ENCODE results near the gene RBL2.
A peak's percentile ranks its signal among the peaks of the same experiment; 100 is the strongest.

Gene RBL2

GRCh38 chr16:53476867-53477266 lies 42.6 kb downstream of the RBL2 start:
- Mint-ChIP-seq H3K27ac (peak overlapping the region; percentile 81 to 84), H3K36me3 (ENCODE audit: insufficient read depth) (peaks cover 95% of the 10 kb centered on the region), H3K4me1 (ENCODE audit: low read depth in 2 of 2) (peaks cover 29 to 42% of the 10 kb centered on the region in 2 donors), H3K27me3 (no peaks in the 10 kb centered on the region), H3K4me3 (peak overlapping the region in 1 of 2 donors; percentile 14), H3K9me3 (no peaks in the 10 kb centered on the region)
- DNase-seq, result no peak
- ATAC-seq (replicated peaks), result no peak

GRCh38 chr16:53478965-53479364 lies 44.7 kb downstream of the RBL2 start:
- ATAC-seq (replicated peaks) (no peak), DNase-seq (no peak)
- Mint-ChIP-seq H3K27ac (peak overlapping the region in 1 of 2 donors; percentile 76), H3K4me3 (no peak overlapping the region), H3K27me3 (no peaks in the 10 kb centered on the region), H3K9me3 (no peaks in the 10 kb centered on the region), H3K4me1 (ENCODE audit: low read depth in 2 of 2) (peaks cover 28 to 36% of the 10 kb centered on the region in 2 donors), H3K36me3 (ENCODE audit: insufficient read depth) (peaks cover 95% of the 10 kb centered on the region)

GRCh38 chr16:53480394-53480793 lies 46.1 kb downstream of the RBL2 start:
- Mint-ChIP-seq H3K4me3 (no peak overlapping the region), H3K27me3 (no peaks in the 10 kb centered on the region), H3K4me1 (ENCODE audit: low read depth in 2 of 2) (peaks cover 23 to 29% of the 10 kb centered on the region in 2 donors), H3K9me3 (no peaks in the 10 kb centered on the region), H3K27ac (peak overlapping the region; percentile 46 to 76), H3K36me3 (ENCODE audit: insufficient read depth) (peaks cover 96% of the 10 kb centered on the region)
- ATAC-seq (replicated peaks), result no peak
- DNase-seq, result no peak

GRCh38 chr16:53482123-53482522 lies 47.9 kb downstream of the RBL2 start:
- H3K4me1 Mint-ChIP-seq (ENCODE audit: low read depth in 2 of 2), result peaks cover 13 to 20% of the 10 kb centered on the region in 2 donors
- no peak for ATAC-seq (replicated peaks)
- no peak for DNase-seq
- H3K36me3 Mint-ChIP-seq (ENCODE audit: insufficient read depth), result peaks cover 97% of the 10 kb centered on the region
- no peak overlapping the region for H3K4me3 Mint-ChIP-seq
- no peaks in the 10 kb centered on the region for H3K9me3 Mint-ChIP-seq
- H3K27ac Mint-ChIP-seq, result peak overlapping the region; percentile 28 to 47
- H3K27me3 Mint-ChIP-seq, result no peaks in the 10 kb centered on the region

- Mint-ChIP-seq H3K4me1 (ENCODE audit: low read depth in 2 of 2) (peaks cover 11 to 22% of the 10 kb centered on the region in 2 donors), H3K4me3 (no peak overlapping the region), H3K27ac (peak overlapping the region in 1 of 2 donors; percentile 4), H3K9me3 (no peaks in the 10 kb centered on the region), H3K27me3 (no peaks in the 10 kb centered on the region), H3K36me3 (ENCODE audit: insufficient read depth) (peaks cover 97% of the 10 kb centered on the region)
- DNase-seq (no peak), ATAC-seq (replicated peaks) (no peak)
Measured at GRCh38 chr16:53484542-53484941, 50.3 kb downstream of the RBL2 start.

GRCh38 chr16:53486230-53486629 lies 52.0 kb downstream of the RBL2 start:
- peaks cover 5 to 32% of the 10 kb centered on the region in 2 donors for H3K4me1 Mint-ChIP-seq (ENCODE audit: low read depth in 2 of 2)
- no peak for ATAC-seq (replicated peaks)
- no peak overlapping the region for H3K4me3 Mint-ChIP-seq
- H3K9me3 Mint-ChIP-seq, result no peaks in the 10 kb centered on the region
- H3K27me3 Mint-ChIP-seq, result no peaks in the 10 kb centered on the region
- peak overlapping the region in 1 of 2 donors; percentile 67 for H3K27ac Mint-ChIP-seq
- DNase-seq, result no peak
- H3K36me3 Mint-ChIP-seq (ENCODE audit: insufficient read depth), result peaks cover 96% of the 10 kb centered on the region

- ATAC-seq (replicated peaks) (no peak), DNase-seq (no peak)
- Mint-ChIP-seq H3K9me3 (no peaks in the 10 kb centered on the region), H3K4me1 (ENCODE audit: low read depth in 2 of 2) (peaks cover 6 to 30% of the 10 kb centered on the region in 2 donors), H3K27ac (peak overlapping the region; percentile 32 to 46), H3K27me3 (no peaks in the 10 kb centered on the region), H3K4me3 (no peak overlapping the region), H3K36me3 (ENCODE audit: insufficient read depth) (peaks cover 91% of the 10 kb centered on the region)
Measured at GRCh38 chr16:53489755-53490154, 55.5 kb downstream of the RBL2 start.

GRCh38 chr16:53492503-53492902 lies 58.2 kb downstream of the RBL2 start:
- peaks cover 12 to 40% of the 10 kb centered on the region in 2 donors for H3K4me1 Mint-ChIP-seq (ENCODE audit: low read depth in 2 of 2)
- no peak for ATAC-seq (replicated peaks)
- no peaks in the 10 kb centered on the region for H3K27me3 Mint-ChIP-seq
- no peak for DNase-seq
- H3K4me3 Mint-ChIP-seq, result no peak overlapping the region
- peaks cover 91% of the 10 kb centered on the region for H3K36me3 Mint-ChIP-seq (ENCODE audit: insufficient read depth)
- H3K27ac Mint-ChIP-seq, result no peak overlapping the region
- no peaks in the 10 kb centered on the region for H3K9me3 Mint-ChIP-seq

GRCh38 chr16:53494636-53495035 lies 60.4 kb downstream of the RBL2 start:
- H3K4me3 Mint-ChIP-seq, result no peak overlapping the region
- DNase-seq, result no peak
- H3K9me3 Mint-ChIP-seq, result no peaks in the 10 kb centered on the region
- H3K4me1 Mint-ChIP-seq (ENCODE audit: low read depth in 2 of 2), result peaks cover 12 to 38% of the 10 kb centered on the region in 2 donors
- H3K27me3 Mint-ChIP-seq, result no peaks in the 10 kb centered on the region
- peaks cover 77% of the 10 kb centered on the region for H3K36me3 Mint-ChIP-seq (ENCODE audit: insufficient read depth)
- no peak for ATAC-seq (replicated peaks)
- peak overlapping the region in 1 of 2 donors; percentile 72 for H3K27ac Mint-ChIP-seq

- Mint-ChIP-seq H3K27ac (peak overlapping the region in 1 of 2 donors; percentile 72), H3K4me1 (ENCODE audit: low read depth in 2 of 2) (peaks cover 12 to 32% of the 10 kb centered on the region in 2 donors), H3K27me3 (no peaks in the 10 kb centered on the region), H3K36me3 (ENCODE audit: insufficient read depth) (peaks cover 71% of the 10 kb centered on the region), H3K4me3 (no peak overlapping the region), H3K9me3 (no peaks in the 10 kb centered on the region)
- ATAC-seq (replicated peaks) (no peak), DNase-seq (no peak)
Measured at GRCh38 chr16:53495325-53495724, 61.1 kb downstream of the RBL2 start.

GRCh38 chr16:53498984-53499383 lies 64.7 kb downstream of the RBL2 start:
- H3K27ac Mint-ChIP-seq, result peak overlapping the region in 1 of 2 donors; percentile 41
- peaks cover 35 to 44% of the 10 kb centered on the region in 2 donors for H3K4me1 Mint-ChIP-seq (ENCODE audit: low read depth in 2 of 2)

GRCh38 chr16:53501216-53501859 lies 67.1 kb downstream of the RBL2 start:
- Mint-ChIP-seq H3K27ac (peak overlapping the region; percentile 68 to 73), H3K36me3 (ENCODE audit: insufficient read depth) (peaks cover 28% of the 10 kb centered on the region), H3K4me1 (ENCODE audit: low read depth in 2 of 2) (peaks cover 42 to 43% of the 10 kb centered on the region in 2 donors), H3K4me3 (peak overlapping the region; percentile 90 to 95), H3K9me3 (no peaks in the 10 kb centered on the region), H3K27me3 (no peaks in the 10 kb centered on the region)
- no peak for ATAC-seq (replicated peaks)
- no peak for DNase-seq

More at GRCh38 chr16:53498984-53499383, 64.7 kb downstream of the RBL2 start:
- Mint-ChIP-seq H3K4me3 (no peak overlapping the region), H3K9me3 (no peaks in the 10 kb centered on the region), H3K36me3 (ENCODE audit: insufficient read depth) (peaks cover 46% of the 10 kb centered on the region), H3K27me3 (no peaks in the 10 kb centered on the region)
- ATAC-seq (replicated peaks) (no peak), DNase-seq (no peak)

GRCh38 chr16:53502331-53503269 lies 68.3 kb downstream of the RBL2 start, which contains the start of gene AKTIP:
AKTIP (minus strand) TSS chr16:53503209; CDS start chr16:53500259, 2,950 bp downstream.
- peak within 1 kb of the TSS; percentile 90 to 95 for H3K4me3 Mint-ChIP-seq
- H3K9me3 Mint-ChIP-seq, result no peaks in the 10 kb centered on the region
- H3K27ac Mint-ChIP-seq, result peak within 1 kb of the TSS; percentile 95 to 96
- peaks cover 18% of the 10 kb centered on the region for H3K36me3 Mint-ChIP-seq (ENCODE audit: insufficient read depth)
- no peaks in the 10 kb centered on the region for H3K27me3 Mint-ChIP-seq
- ATAC-seq (replicated peaks), result peak; percentile 14
- peaks cover 40 to 41% of the 10 kb centered on the region in 2 donors for H3K4me1 Mint-ChIP-seq (ENCODE audit: low read depth in 2 of 2)
- peak in 2 of 3 experiments; percentile 14 to 17 for DNase-seq

All from effector memory CD8-positive, alpha-beta T cell (primary cell).